HepG2 (cell line): ENCODE results near the gene DENND4B. TPM values are rescaled to one million over a fixed set of nuclear protein-coding genes. Genes with fewer than 3 reads are reported as not detected.

Source experiments
- DRAP1 ChIP-seq: IDR thresholded peaks from 2 replicates; pipeline ENCODE4 v1.6.1; 2016; ENCODE audit warnings: missing genetic modification reagents, missing compliant biosample characterization
- ELK4 ChIP-seq: sonication (generic); formaldehyde crosslinking; IDR thresholded peaks from 2 replicates; pipeline ENCODE4 v1.9.0; 2021; ENCODE audit warnings: missing genetic modification reagents, borderline replicate concordance
- FIP1L1 ChIP-seq: fragments of 200-400 bp; formaldehyde crosslinking; IDR thresholded peaks from 2 replicates; pipeline ENCODE4 v1.6.1; 2018; ENCODE audit warnings: low read depth, mild to moderate bottlenecking, low read length, moderate library complexity, borderline replicate concordance; ENCODE audit not compliant: insufficient read depth
- FOXP1 ChIP-seq, 2 experiments: fragments of 450-650 bp in 1 of 2; IDR thresholded peaks; 2 replicates each; pipeline ENCODE4 v1.6.1; 2017 to 2018; ENCODE audit warnings: antibody characterized with exemption in 1 of 2
- GATA4 ChIP-seq: sonication (generic); IDR thresholded peaks from 2 replicates; pipeline ENCODE4 v1.6.1; 2016; ENCODE audit warnings: antibody characterized with exemption, low read depth, borderline replicate concordance
- KDM2A ChIP-seq: sonication (generic); formaldehyde crosslinking; IDR thresholded peaks from 2 replicates; pipeline ENCODE4 v1.4.0; 2020; ENCODE audit warnings: low read depth, missing genetic modification reagents, borderline replicate concordance
- KLF11 ChIP-seq: IDR thresholded peaks from 2 replicates; pipeline ENCODE4 v1.6.1; 2016; ENCODE audit warnings: missing compliant biosample characterization
- MYC ChIP-seq: sonication (generic); formaldehyde crosslinking; IDR thresholded peaks from 2 replicates; pipeline ENCODE4 v1.9.0; 2021; ENCODE audit warnings: missing genetic modification reagents, borderline replicate concordance
- NCOA1 ChIP-seq: sonication (generic); formaldehyde crosslinking; IDR thresholded peaks from 2 replicates; pipeline ENCODE4 v1.9.0; 2021; ENCODE audit warnings: missing genetic modification reagents
- PHF8 ChIP-seq: sonication (generic); formaldehyde crosslinking; IDR thresholded peaks from 2 replicates; pipeline ENCODE4 v1.5.0; 2020; ENCODE audit warnings: missing genetic modification reagents
- RAD21 ChIP-seq: fragments of 450-650 bp; formaldehyde crosslinking; IDR thresholded peaks from 2 replicates; pipeline ENCODE4 v1.5.0; 2020; ENCODE audit warnings: mild to moderate bottlenecking
- RBAK ChIP-seq: sonication (generic); formaldehyde crosslinking; IDR thresholded peaks from 2 replicates; pipeline ENCODE4 v1.5.1; 2020; ENCODE audit warnings: mild to moderate bottlenecking, missing genetic modification reagents
- RFXAP ChIP-seq: sonication (generic); formaldehyde crosslinking; IDR thresholded peaks from 2 replicates; pipeline ENCODE4 v1.4.0; 2020; ENCODE audit warnings: missing genetic modification reagents, borderline replicate concordance
- RNF2 ChIP-seq: fragments of 450-650 bp; conservative IDR thresholded peaks from 2 replicates; pipeline ENCODE4 v1.6.1; 2016; ENCODE audit warnings: low read depth
- SNAPC2 ChIP-seq: sonication (generic); formaldehyde crosslinking; IDR thresholded peaks from 2 replicates; pipeline ENCODE4 v1.8.1; 2022; ENCODE audit warnings: mild to moderate bottlenecking, missing genetic modification reagents
- ZBTB25 ChIP-seq: IDR thresholded peaks from 2 replicates; pipeline ENCODE4 v1.6.1; 2018; ENCODE audit warnings: missing genetic modification reagents
- ZFYVE20 ChIP-seq: sonication (generic); formaldehyde crosslinking; IDR thresholded peaks from 2 replicates; pipeline ENCODE4 v1.8.0; 2023; ENCODE audit warnings: low read depth, mild to moderate bottlenecking, moderate library complexity, missing genetic modification reagents, borderline replicate concordance
- ZNF331 ChIP-seq: sonication (generic); formaldehyde crosslinking; IDR thresholded peaks from 2 replicates; pipeline ENCODE4 v1.4.0; 2020; ENCODE audit warnings: missing genetic modification reagents
- ZNF432 ChIP-seq: sonication (generic); formaldehyde crosslinking; IDR thresholded peaks from 2 replicates; pipeline ENCODE4 v1.5.0; 2020; ENCODE audit warnings: missing genetic modification reagents, mild to moderate bottlenecking, borderline replicate concordance
- ZNF451 ChIP-seq: sonication (generic); formaldehyde crosslinking; IDR thresholded peaks from 2 replicates; pipeline ENCODE4 v1.5.0; 2020; ENCODE audit warnings: mild to moderate bottlenecking, missing genetic modification reagents
- ZNF83 ChIP-seq: sonication (generic); formaldehyde crosslinking; IDR thresholded peaks from 2 replicates; pipeline ENCODE4 v1.4.0; 2020; ENCODE audit warnings: missing genetic modification reagents, mild to moderate bottlenecking, borderline replicate concordance
- ZSCAN9 ChIP-seq: IDR thresholded peaks from 2 replicates; pipeline ENCODE4 v1.6.1; 2016; ENCODE audit warnings: borderline replicate concordance
- polyA plus RNA-seq, 8 experiments: library from polyadenylated mRNA; depleted of rRNA in 3 of 8; stranded (reverse) in 7 of 8; unstranded in 1 of 8; fragments of >200 nt; fragmentation: Illumina TruSeq in 4 of 8; extraction: Trizol in 4 of 8; gene quantifications; 2 replicates each; pipeline versions ENCODE4 v1.2.1 to v1.2.3, GENCODE V29; 2011 to 2016; ENCODE audit warnings: low read depth in 4 of 8, missing spikeins in 1 of 8, mixed read lengths in 1 of 8; ENCODE audit not compliant: insufficient read depth in 1 of 8
- total RNA-seq, 5 experiments: library from RNA; depleted of rRNA; stranded (reverse); fragments of >200 nt; fragmentation: Illumina TruSeq; extraction: Trizol; gene quantifications; 2 replicates each; pipeline ENCODE4 v1.2.3, GENCODE V29; 2016; ENCODE audit warnings: low read depth in 1 of 5
- TF ChIP-seq, protein P1 (sequence below): sonication (generic); formaldehyde crosslinking; IDR thresholded peaks from 2 replicates; pipeline ENCODE4 v1.4.0; 2020; ENCODE audit warnings: missing genetic modification reagents
- TF ChIP-seq, protein P2 (sequence below): sonication (generic); formaldehyde crosslinking; IDR thresholded peaks from 2 replicates; pipeline ENCODE4; 2020; ENCODE audit warnings: missing genetic modification reagents, mild to moderate bottlenecking, borderline replicate concordance

Gene DENND4B
- total and polyA plus RNA-seq, 2 of the 13 experiments (the other 11 are each of a cell fraction or from before 2014, with no cell fraction given), result 15.1 to 20.3 TPM

DNA sequence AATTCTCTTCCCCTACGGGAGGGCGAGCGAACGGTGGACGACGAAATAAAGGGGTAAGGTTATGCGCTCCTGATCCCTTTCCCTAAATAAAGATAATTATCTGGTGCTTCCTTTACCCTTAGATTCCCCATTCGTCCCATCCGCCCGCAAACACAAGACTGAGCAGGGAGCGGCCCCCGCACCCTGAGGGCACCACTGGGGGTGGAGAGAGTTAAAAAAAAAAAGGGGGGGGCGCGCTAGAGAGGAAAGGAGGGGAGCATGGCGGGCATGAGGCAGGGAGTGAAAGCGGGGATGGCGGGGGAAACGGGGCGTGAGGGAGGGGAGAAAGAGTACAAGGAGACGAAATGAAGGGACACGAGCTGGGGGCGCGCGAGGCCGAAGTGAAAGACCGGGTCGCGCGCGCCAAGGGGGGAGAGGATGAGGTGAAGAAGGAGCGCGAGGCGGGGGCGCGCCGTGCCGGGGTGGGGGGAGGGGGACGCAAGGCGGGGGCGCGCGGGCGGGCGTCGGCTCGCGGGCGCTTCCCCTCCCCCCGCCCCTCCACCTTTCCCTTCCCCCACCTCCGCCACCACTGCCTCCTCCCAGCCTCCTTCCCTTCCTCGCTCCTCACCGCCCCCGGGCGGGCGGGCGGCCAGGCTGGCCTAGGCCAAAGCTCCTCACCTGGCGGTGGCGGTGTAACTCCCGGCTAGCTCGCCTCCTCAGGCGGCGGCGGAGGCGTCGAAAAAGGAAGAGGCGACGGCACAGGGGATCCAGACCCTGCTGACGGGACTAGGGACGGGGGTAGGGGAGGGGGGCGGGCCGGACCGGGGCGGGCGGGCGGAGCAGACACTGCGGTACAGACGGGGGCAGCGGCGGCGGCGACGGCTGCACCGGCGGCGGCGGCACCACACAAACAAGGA lies 24.2 kb downstream of the DENND4B start (continued):
- TF ChIP-seq RNF2 (no peak), ZBTB25 (CRISPR knock-in tag) (0 out of 2 replicates have a peak, but pooled peaks have one; percentile 33), ZFYVE20 (CRISPR knock-in tag) (no peak), FIP1L1 (no peak), ZSCAN9 (peak; percentile 4; the same call in 1 of the 2 replicates), NCOA1 (CRISPR knock-in tag) (no peak), ZNF451 (no peak), GATA4 (no peak), KDM2A (CRISPR knock-in tag) (peak; percentile 32; the same call in 1 of the 2 replicates), ZNF432 (CRISPR knock-in tag) (no peak), DRAP1 (CRISPR knock-in tag) (no peak), RBAK (CRISPR knock-in tag) (no peak), KLF11 (CRISPR knock-in tag) (no peak), MYC (CRISPR knock-in tag) (peak; percentile 62; the same call in 1 of the 2 replicates), ZNF331 (CRISPR knock-in tag) (no peak), RFXAP (CRISPR knock-in tag) (no peak), SNAPC2 (CRISPR knock-in tag) (no peak), PHF8 (CRISPR knock-in tag) (peak; percentile 60; the same call in 1 of the 2 replicates), FOXP1 (IDR thresholded peaks at IDR 0.05) (no peak), FOXP1 (CRISPR knock-in tag; IDR thresholded peaks at IDR 0.05) (no peak), ZNF83 (CRISPR knock-in tag) (no peak), RAD21 (no peak), ELK4 (no peak)
- TF ChIP-seq, protein P1, sequence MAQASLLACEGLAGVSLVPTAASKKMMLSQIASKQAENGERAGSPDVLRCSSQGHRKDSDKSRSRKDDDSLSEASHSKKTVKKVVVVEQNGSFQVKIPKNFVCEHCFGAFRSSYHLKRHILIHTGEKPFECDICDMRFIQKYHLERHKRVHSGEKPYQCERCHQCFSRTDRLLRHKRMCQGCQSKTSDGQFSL (CRISPR knock-in tag), result 0 out of 2 replicates have a peak, but pooled peaks have one; percentile 67
- TF ChIP-seq, protein P2, sequence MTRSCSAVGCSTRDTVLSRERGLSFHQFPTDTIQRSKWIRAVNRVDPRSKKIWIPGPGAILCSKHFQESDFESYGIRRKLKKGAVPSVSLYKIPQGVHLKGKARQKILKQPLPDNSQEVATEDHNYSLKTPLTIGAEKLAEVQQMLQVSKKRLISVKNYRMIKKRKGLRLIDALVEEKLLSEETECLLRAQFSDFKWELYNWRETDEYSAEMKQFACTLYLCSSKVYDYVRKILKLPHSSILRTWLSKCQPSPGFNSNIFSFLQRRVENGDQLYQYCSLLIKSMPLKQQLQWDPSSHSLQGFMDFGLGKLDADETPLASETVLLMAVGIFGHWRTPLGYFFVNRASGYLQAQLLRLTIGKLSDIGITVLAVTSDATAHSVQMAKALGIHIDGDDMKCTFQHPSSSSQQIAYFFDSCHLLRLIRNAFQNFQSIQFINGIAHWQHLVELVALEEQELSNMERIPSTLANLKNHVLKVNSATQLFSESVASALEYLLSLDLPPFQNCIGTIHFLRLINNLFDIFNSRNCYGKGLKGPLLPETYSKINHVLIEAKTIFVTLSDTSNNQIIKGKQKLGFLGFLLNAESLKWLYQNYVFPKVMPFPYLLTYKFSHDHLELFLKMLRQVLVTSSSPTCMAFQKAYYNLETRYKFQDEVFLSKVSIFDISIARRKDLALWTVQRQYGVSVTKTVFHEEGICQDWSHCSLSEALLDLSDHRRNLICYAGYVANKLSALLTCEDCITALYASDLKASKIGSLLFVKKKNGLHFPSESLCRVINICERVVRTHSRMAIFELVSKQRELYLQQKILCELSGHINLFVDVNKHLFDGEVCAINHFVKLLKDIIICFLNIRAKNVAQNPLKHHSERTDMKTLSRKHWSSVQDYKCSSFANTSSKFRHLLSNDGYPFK (CRISPR knock-in tag), result no peak
